DOHH2 (cell line): ENCODE data around the gene XKR7.
"Not testable (repeated sequence)": the region's sequence is repeated elsewhere in the genome, so short reads cannot be mapped to it uniquely, and the experiment has no call there.

ENCODE experiments used
- H3F3A ChIP-seq: fragments of 200-600 bp; sonication (generic), shearing (Covaris generic); 2 replicates; pipeline ENCODE4 v1.6.0; 2016; ENCODE audit warnings: antibody characterized with exemption, mild to moderate bottlenecking; ENCODE audit not compliant: control insufficient read depth, insufficient read depth
- H3K27ac ChIP-seq: fragments of 200-600 bp; sonication (generic); 2 replicates; pipeline ENCODE4 v1.5.1; 2014; ENCODE audit warnings: low read depth, mild to moderate bottlenecking, low read length, moderate library complexity
- H3K27me3 ChIP-seq: fragments of 200-600 bp; sonication (generic); 2 replicates; pipeline ENCODE4 v1.6.1; 2014; ENCODE audit warnings: mild to moderate bottlenecking, low read length, mixed read lengths; ENCODE audit not compliant: control insufficient read depth
- H3K36me3 ChIP-seq: fragments of 200-600 bp; sonication (generic); 2 replicates; pipeline ENCODE4 v1.6.1; 2014; ENCODE audit warnings: mild to moderate bottlenecking, low read length, moderate library complexity, mixed read lengths; ENCODE audit not compliant: control insufficient read depth
- H3K4me1 ChIP-seq: fragments of 200-600 bp; sonication (generic); 2 replicates; pipeline ENCODE4 v1.6.1; 2014; ENCODE audit warnings: mild to moderate bottlenecking, low read length, mixed read lengths; ENCODE audit not compliant: control insufficient read depth
- H3K4me2 ChIP-seq: fragments of 200-600 bp; sonication (generic); 2 replicates; pipeline ENCODE4 v1.6.0; 2014; ENCODE audit warnings: mild to moderate bottlenecking, low read length, moderate library complexity
- H3K4me3 ChIP-seq: fragments of 200-600 bp; sonication (generic); 2 replicates; pipeline ENCODE4 v1.5.1; 2014; ENCODE audit warnings: mild to moderate bottlenecking, low read length, mixed read lengths
- H3K79me2 ChIP-seq: fragments of 200-600 bp; sonication (generic); 2 replicates; pipeline ENCODE4 v1.6.1; 2014; ENCODE audit warnings: mild to moderate bottlenecking, low read length, mixed read lengths; ENCODE audit not compliant: control insufficient read depth
- H3K9me2 ChIP-seq: fragments of 200-600 bp; sonication (generic); replicated peaks from 2 replicates; pipeline ENCODE4 v1.6.1; 2014; ENCODE audit warnings: mild to moderate bottlenecking, low read length, mixed read lengths; ENCODE audit not compliant: control insufficient read depth
- H3K9me3 ChIP-seq: fragments of 200-600 bp; sonication (generic); 2 replicates; pipeline ENCODE4 v1.6.1; 2014; ENCODE audit warnings: antibody characterized with exemption, low read length, mixed read lengths; ENCODE audit not compliant: control insufficient read depth, insufficient read depth
- H4K20me1 ChIP-seq: fragments of 200-600 bp; sonication (generic); 2 replicates; pipeline ENCODE4 v1.6.0; 2014; ENCODE audit warnings: low read depth, mild to moderate bottlenecking, antibody characterized with exemption, low read length, moderate library complexity; ENCODE audit not compliant: control insufficient read depth, insufficient read depth
- EZH2phosphoT487 ChIP-seq: fragments of 200-600 bp; sonication (generic); IDR thresholded peaks from 2 replicates; pipeline ENCODE4 v1.6.1; 2017; ENCODE audit warnings: borderline replicate concordance, mild to moderate bottlenecking, antibody characterized with exemption, low read length, moderate library complexity, mixed read lengths
- TF ChIP-seq, protein P1 (sequence below): fragments of 200-600 bp; sonication (generic); IDR thresholded peaks from one replicate; pipeline ENCODE4 v1.5.1; 2014; ENCODE audit warnings: antibody characterized with exemption, mild to moderate bottlenecking, low read depth, low read length; ENCODE audit not compliant: poor library complexity, severe bottlenecking

XKR7 gene

DNA sequence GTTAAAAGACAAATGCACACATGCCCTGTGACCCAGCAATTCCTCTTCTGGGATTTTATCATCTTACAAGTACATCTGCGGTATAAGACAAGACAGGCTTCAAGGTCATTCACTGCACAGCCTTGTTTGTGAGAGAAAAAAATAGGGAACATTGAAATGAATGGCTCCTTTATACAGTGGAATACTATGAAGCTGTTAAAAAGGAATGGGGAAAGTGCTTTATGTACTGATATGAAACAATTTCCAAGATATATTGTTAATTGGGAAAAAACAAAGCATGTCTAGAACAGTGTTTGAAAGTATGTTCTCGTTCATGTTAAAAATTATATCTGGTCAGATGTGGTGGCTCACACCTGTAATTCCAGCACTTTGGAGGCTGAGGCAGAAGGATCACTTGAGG is 41.5 kb upstream of the XKR7 start:
- H3K36me3 ChIP-seq: no peaks in the 10 kb centered on the region
- TF ChIP-seq EZH2phosphoT487: no peak
- TF ChIP-seq, protein P1, sequence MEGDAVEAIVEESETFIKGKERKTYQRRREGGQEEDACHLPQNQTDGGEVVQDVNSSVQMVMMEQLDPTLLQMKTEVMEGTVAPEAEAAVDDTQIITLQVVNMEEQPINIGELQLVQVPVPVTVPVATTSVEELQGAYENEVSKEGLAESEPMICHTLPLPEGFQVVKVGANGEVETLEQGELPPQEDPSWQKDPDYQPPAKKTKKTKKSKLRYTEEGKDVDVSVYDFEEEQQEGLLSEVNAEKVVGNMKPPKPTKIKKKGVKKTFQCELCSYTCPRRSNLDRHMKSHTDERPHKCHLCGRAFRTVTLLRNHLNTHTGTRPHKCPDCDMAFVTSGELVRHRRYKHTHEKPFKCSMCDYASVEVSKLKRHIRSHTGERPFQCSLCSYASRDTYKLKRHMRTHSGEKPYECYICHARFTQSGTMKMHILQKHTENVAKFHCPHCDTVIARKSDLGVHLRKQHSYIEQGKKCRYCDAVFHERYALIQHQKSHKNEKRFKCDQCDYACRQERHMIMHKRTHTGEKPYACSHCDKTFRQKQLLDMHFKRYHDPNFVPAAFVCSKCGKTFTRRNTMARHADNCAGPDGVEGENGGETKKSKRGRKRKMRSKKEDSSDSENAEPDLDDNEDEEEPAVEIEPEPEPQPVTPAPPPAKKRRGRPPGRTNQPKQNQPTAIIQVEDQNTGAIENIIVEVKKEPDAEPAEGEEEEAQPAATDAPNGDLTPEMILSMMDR: no peak
- H3K79me2 ChIP-seq: no peaks in the 10 kb centered on the region
- H3K4me1 ChIP-seq: no peaks in the 10 kb centered on the region
- no peaks in the 10 kb centered on the region for H4K20me1 ChIP-seq
- no peaks in the 10 kb centered on the region for H3F3A ChIP-seq
- no peak overlapping the region for H3K27ac ChIP-seq
- no peaks in the 10 kb centered on the region for H3K9me3 ChIP-seq
- peaks cover 4% of the 10 kb centered on the region; the same call in 1 of the 2 replicates for H3K27me3 ChIP-seq
- no peaks in the 10 kb centered on the region for H3K9me2 ChIP-seq
- H3K4me2 ChIP-seq: no peak overlapping the region
- no peak overlapping the region for H3K4me3 ChIP-seq

DNA sequence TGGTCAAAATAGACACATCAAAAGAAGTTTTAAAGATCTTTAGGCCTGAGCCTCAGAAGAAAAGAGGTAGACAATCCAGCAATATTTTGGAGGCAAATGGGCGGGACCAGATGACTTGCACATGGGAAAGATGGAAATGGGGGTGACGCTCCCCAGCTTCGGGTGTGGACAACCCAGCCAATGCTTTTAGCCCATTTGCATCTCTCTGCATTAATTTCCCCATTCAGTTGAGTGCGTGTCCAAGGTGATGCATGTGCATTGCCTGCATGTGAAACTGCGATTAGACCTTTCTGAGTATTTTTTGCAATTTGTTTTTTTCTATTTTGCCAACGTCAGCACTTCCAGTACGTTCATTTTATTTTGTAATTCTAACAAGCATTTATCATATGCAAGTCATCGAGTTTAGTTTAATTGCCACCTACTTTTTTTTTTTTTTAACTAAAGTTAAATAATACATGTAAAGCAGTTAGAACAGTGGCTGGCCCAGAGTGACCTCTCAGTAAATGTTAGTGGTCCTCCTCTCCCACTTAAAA is 40.3 kb upstream of the XKR7 start:
- H3F3A ChIP-seq: no peaks in the 10 kb centered on the region
- H3K9me3 ChIP-seq: no peaks in the 10 kb centered on the region
- peaks cover 4% of the 10 kb centered on the region; the same call in 1 of the 2 replicates for H3K27me3 ChIP-seq
- no peaks in the 10 kb centered on the region for H3K4me1 ChIP-seq
- TF ChIP-seq, protein P1: no peak
- no peak overlapping the region for H3K4me3 ChIP-seq
- no peaks in the 10 kb centered on the region for H3K79me2 ChIP-seq
- no peaks in the 10 kb centered on the region for H4K20me1 ChIP-seq
- no peak overlapping the region for H3K4me2 ChIP-seq
- H3K27ac ChIP-seq: no peak overlapping the region
- H3K9me2 ChIP-seq: no peaks in the 10 kb centered on the region
- H3K36me3 ChIP-seq: no peaks in the 10 kb centered on the region

DNA sequence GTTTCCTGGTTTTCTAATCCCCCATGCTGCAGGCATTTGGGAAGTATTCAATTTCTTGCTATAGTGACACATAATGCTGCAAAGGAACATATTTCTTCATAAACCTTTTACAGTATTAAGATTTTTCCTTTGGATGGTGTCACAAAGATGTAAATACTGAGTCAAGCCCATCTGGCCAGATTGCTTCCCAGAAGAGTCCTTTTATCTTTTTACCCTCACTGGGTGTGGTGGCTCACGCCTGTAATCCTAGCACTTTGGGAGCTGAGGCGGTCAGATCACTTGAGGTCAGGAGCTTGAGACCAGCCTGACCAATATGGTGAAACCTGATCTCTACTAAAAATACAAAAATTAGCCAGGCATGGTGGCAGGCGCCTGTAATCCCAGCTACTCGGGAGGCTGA is 38.3 kb upstream of the XKR7 start:
- not testable (repeated sequence) for H3K4me3 ChIP-seq, H3F3A ChIP-seq, H3K27ac ChIP-seq, H3K36me3 ChIP-seq, H3K27me3 ChIP-seq, H4K20me1 ChIP-seq, H3K9me3 ChIP-seq, H3K79me2 ChIP-seq, H3K9me2 ChIP-seq, H3K4me1 ChIP-seq, H3K4me2 ChIP-seq

DNA sequence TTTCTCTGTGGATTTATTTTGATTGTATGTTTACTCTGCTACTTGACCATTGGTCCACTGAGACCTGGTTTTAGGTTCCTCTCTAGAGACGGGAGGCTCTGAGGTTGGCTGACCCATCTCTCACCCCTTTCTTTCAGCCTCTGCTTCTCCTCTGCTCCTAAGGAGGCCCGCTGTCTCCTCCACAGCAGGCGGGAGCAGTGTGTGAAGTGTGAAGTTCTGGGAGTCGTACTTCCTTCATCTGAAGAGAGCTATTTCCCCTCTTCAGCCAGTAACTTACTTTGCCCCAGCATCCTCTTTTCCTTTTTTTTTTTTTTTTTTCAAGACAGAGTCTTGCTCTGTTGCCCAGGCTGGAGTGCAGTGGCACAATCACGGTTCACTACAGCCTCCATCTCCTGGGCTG is 37.2 kb upstream of the XKR7 start:
- Histone ChIP-seq H3K4me2 (no peak overlapping the region), H3K27ac (no peak overlapping the region), H3F3A (no peaks in the 10 kb centered on the region), H4K20me1 (no peaks in the 10 kb centered on the region; the same call in 1 of the 2 replicates), H3K4me3 (no peak overlapping the region), H3K4me1 (no peaks in the 10 kb centered on the region), H3K27me3 (peaks cover 4% of the 10 kb centered on the region; the same call in 1 of the 2 replicates), H3K36me3 (no peaks in the 10 kb centered on the region), H3K9me3 (no peaks in the 10 kb centered on the region), H3K9me2 (no peaks in the 10 kb centered on the region), H3K79me2 (no peaks in the 10 kb centered on the region)
- no peak for TF ChIP-seq EZH2phosphoT487
- TF ChIP-seq, protein P1: no peak
